ENCODE results near the gene PLCB4. TPM values are rescaled to one million over a fixed set of nuclear protein-coding genes. Genes with fewer than 3 reads are reported as not detected.

The PLCB4 gene
- polyA plus RNA-seq, 1 experiment: 18.6 TPM

- DNase-seq (ENCODE audit: low read depth, low spot score): no peak
- CTCF ChIA-PET: interaction anchor here (1.1 to 1.6 kb wide), 3 partner anchors 251 to 303 kb away, joined by 5 to 7 read pairs (median 5); no protein-coding TSS in a partner anchor
- Histone ChIP-seq H3K4me3 (ENCODE audit: low read depth, low read length) (no peak overlapping the region), H3K27me3 (ENCODE audit: control insufficient read depth, insufficient read depth, low read length) (no peaks in the 10 kb centered on the region), H3K27ac (ENCODE audit: low read depth, low read length) (no peak overlapping the region), H3K9me3 (ENCODE audit: control insufficient read depth, insufficient read depth, low read length) (peaks cover 7% of the 10 kb centered on the region; the same call in 1 of the 2 replicates)
- POLR2A ChIA-PET: no interaction called here
- no peak for TF ChIP-seq CTCF (IDR thresholded peaks at IDR 0.05; ENCODE audit: low read depth, low read length)
Observed at GRCh38 chr20:9156529-9157280, 87.8 kb downstream of the PLCB4 start.

- Histone ChIP-seq H3K27me3 (ENCODE audit: control insufficient read depth, insufficient read depth, low read length) (no peaks in the 10 kb centered on the region), H3K27ac (ENCODE audit: low read depth, low read length) (no peak overlapping the region), H3K4me3 (ENCODE audit: low read depth, low read length) (no peak overlapping the region), H3K9me3 (ENCODE audit: control insufficient read depth, insufficient read depth, low read length) (no peaks in the 10 kb centered on the region)
- no peak for DNase-seq (ENCODE audit: low read depth, low spot score)
- ChIA-PET POLR2A (no interaction called here), CTCF (interaction anchor here (1.4 to 1.6 kb wide), 2 partner anchors 233 to 307 kb away, joined by 3 to 6 read pairs; no protein-coding TSS in a partner anchor)
- no peak for TF ChIP-seq CTCF (IDR thresholded peaks at IDR 0.05; ENCODE audit: low read depth, low read length)
Observed at GRCh38 chr20:9160331-9160730, 91.4 kb downstream of the PLCB4 start.

GRCh38 chr20:9160757-9161156 lies 91.9 kb downstream of the PLCB4 start:
- ChIA-PET POLR2A (no interaction called here), CTCF (interaction anchor here (1.4 to 1.6 kb wide), 2 partner anchors 232 to 307 kb away, joined by 3 to 6 read pairs; no protein-coding TSS in a partner anchor)
- TF ChIP-seq CTCF (IDR thresholded peaks at IDR 0.05; ENCODE audit: low read depth, low read length): no peak
- Histone ChIP-seq H3K27me3 (ENCODE audit: control insufficient read depth, insufficient read depth, low read length) (no peaks in the 10 kb centered on the region), H3K4me3 (ENCODE audit: low read depth, low read length) (no peak overlapping the region), H3K27ac (ENCODE audit: low read depth, low read length) (no peak overlapping the region), H3K9me3 (ENCODE audit: control insufficient read depth, insufficient read depth, low read length) (no peaks in the 10 kb centered on the region)
- no peak for DNase-seq (ENCODE audit: low read depth, low spot score)

- no peak for TF ChIP-seq CTCF (IDR thresholded peaks at IDR 0.05; ENCODE audit: low read depth, low read length)
- no peak overlapping the region for H3K4me3 ChIP-seq (ENCODE audit: low read depth, low read length)
- H3K9me3 ChIP-seq (ENCODE audit: control insufficient read depth, insufficient read depth, low read length): no peaks in the 10 kb centered on the region
- no peaks in the 10 kb centered on the region for H3K27me3 ChIP-seq (ENCODE audit: control insufficient read depth, insufficient read depth, low read length)
- H3K27ac ChIP-seq (ENCODE audit: low read depth, low read length): no peak overlapping the region
- POLR2A ChIA-PET: no interaction called here
- DNase-seq (ENCODE audit: low read depth, low spot score): no peak
- CTCF ChIA-PET: no interaction called here
Observed at GRCh38 chr20:9161311-9161710, 92.4 kb downstream of the PLCB4 start.

- no peaks in the 10 kb centered on the region for H3K9me3 ChIP-seq (ENCODE audit: control insufficient read depth, insufficient read depth, low read length)
- no peak for DNase-seq (ENCODE audit: low read depth, low spot score)
- ChIA-PET CTCF (no interaction called here), POLR2A (no interaction called here)
- no peak overlapping the region for H3K4me3 ChIP-seq (ENCODE audit: low read depth, low read length)
- H3K27me3 ChIP-seq (ENCODE audit: control insufficient read depth, insufficient read depth, low read length): no peaks in the 10 kb centered on the region
- no peak for TF ChIP-seq CTCF (IDR thresholded peaks at IDR 0.05; ENCODE audit: low read depth, low read length)
- no peak overlapping the region for H3K27ac ChIP-seq (ENCODE audit: low read depth, low read length)
Observed at GRCh38 chr20:9163251-9163650, 94.4 kb downstream of the PLCB4 start.

Data from AG04450 (cell line).